Measurements from ENCODE around the gene TRO. TPM values are rescaled to one million over a fixed set of nuclear protein-coding genes. Genes with fewer than 3 reads are reported as not detected.

TRO gene
- total RNA-seq, 3 donors from 2014 or later (not counting 1 experiment from before 2014, with no cell fraction given) = 2.9 to 4.3 (median 4.2) TPM

- Mint-ChIP-seq H3K27me3 (ENCODE audit: low read depth in 2 of 2) (peaks cover 10 to 62% of the 10 kb centered on the region in 2 donors), H3K36me3 (no peaks in the 10 kb centered on the region), H3K4me1 (no peaks in the 10 kb centered on the region), H3K4me3 (no peak overlapping the region), H3K27ac (no peak overlapping the region), H3K9me3 (no peaks in the 10 kb centered on the region)
- ATAC-seq (no peak), DNase-seq (no peak)
- Histone ChIP-seq H3K27ac (ENCODE audit: low read length) (no peak overlapping the region), H3K36me3 (ENCODE audit: control insufficient read depth, insufficient read depth, low read length) (no peaks in the 10 kb centered on the region), H3K9me3 (ENCODE audit: control insufficient read depth, insufficient read depth, low read length) (no peaks in the 10 kb centered on the region), H3K4me1 (ENCODE audit: control insufficient read depth, insufficient read depth, low read length) (no peaks in the 10 kb centered on the region), H3K27me3 (ENCODE audit: control insufficient read depth, insufficient read depth, low read length) (no peaks in the 10 kb centered on the region), H3K4me3 (ENCODE audit: low read length) (no peak overlapping the region)
- TF ChIP-seq CTCF (IDR thresholded peaks at IDR 0.05) = no peak
- intact Hi-C loops (cut with micrococcal nuclease) = no loop called here
- 100% methylated on average over 2 of the region's 4 CpGs for WGBS (ENCODE audit: insufficient coverage)
These were observed 56.8 kb downstream of the TRO start for GRCh38 chrX:54977387-54977786.

- intact Hi-C loops (cut with micrococcal nuclease) = no loop called here
- H3K27me3 Mint-ChIP-seq (ENCODE audit: low read depth in 2 of 2) = peaks cover 8 to 59% of the 10 kb centered on the region in 2 donors
- no peak for TF ChIP-seq CTCF (IDR thresholded peaks at IDR 0.05)
- H3K4me3 ChIP-seq (ENCODE audit: low read length) = no peak overlapping the region
- H3K36me3 Mint-ChIP-seq = no peaks in the 10 kb centered on the region
- DNase-seq (no peak), ATAC-seq (no peak)
- H3K36me3 ChIP-seq (ENCODE audit: control insufficient read depth, insufficient read depth, low read length) = no peaks in the 10 kb centered on the region
- H3K27ac ChIP-seq (ENCODE audit: low read length) = no peak overlapping the region
- no peak overlapping the region for H3K4me3 Mint-ChIP-seq
- no peaks in the 10 kb centered on the region for H3K9me3 ChIP-seq (ENCODE audit: control insufficient read depth, insufficient read depth, low read length)
- no peaks in the 10 kb centered on the region for H3K4me1 ChIP-seq (ENCODE audit: control insufficient read depth, insufficient read depth, low read length)
- H3K27ac Mint-ChIP-seq = no peak overlapping the region
- no peaks in the 10 kb centered on the region for H3K4me1 Mint-ChIP-seq
- H3K27me3 ChIP-seq (ENCODE audit: control insufficient read depth, insufficient read depth, low read length) = no peaks in the 10 kb centered on the region
- no peaks in the 10 kb centered on the region for H3K9me3 Mint-ChIP-seq
These were observed 57.8 kb downstream of the TRO start for GRCh38 chrX:54978448-54978847.

GRCh38 chrX:54979432-54979831 lies 58.8 kb downstream of the TRO start:
- no peaks in the 10 kb centered on the region for H3K36me3 Mint-ChIP-seq
- H3K4me3 Mint-ChIP-seq = no peak overlapping the region
- no peaks in the 10 kb centered on the region for H3K27me3 ChIP-seq (ENCODE audit: control insufficient read depth, insufficient read depth, low read length)

More at GRCh38 chrX:54979432-54979831, 58.8 kb downstream of the TRO start:
- Mint-ChIP-seq H3K27me3 (ENCODE audit: low read depth in 2 of 2) (peaks cover 5 to 53% of the 10 kb centered on the region in 2 donors), H3K27ac (no peak overlapping the region), H3K4me1 (no peaks in the 10 kb centered on the region), H3K9me3 (no peaks in the 10 kb centered on the region)
- no peak for ATAC-seq
- H3K36me3 ChIP-seq (ENCODE audit: control insufficient read depth, insufficient read depth, low read length) = no peaks in the 10 kb centered on the region
- TF ChIP-seq CTCF (IDR thresholded peaks at IDR 0.05) = no peak
- H3K4me3 ChIP-seq (ENCODE audit: low read length) = no peak overlapping the region
- H3K27ac ChIP-seq (ENCODE audit: low read length) = no peak overlapping the region
- no peak for DNase-seq
- no peaks in the 10 kb centered on the region for H3K4me1 ChIP-seq (ENCODE audit: control insufficient read depth, insufficient read depth, low read length)
- no peaks in the 10 kb centered on the region for H3K9me3 ChIP-seq (ENCODE audit: control insufficient read depth, insufficient read depth, low read length)
- intact Hi-C loops (cut with micrococcal nuclease) = no loop called here

Data from natural killer cell (primary cell).